Colonic mucosa (tissue), 4 donors: ENCODE measurements around the gene HOXA4. TPM values are rescaled to one million over a fixed set of nuclear protein-coding genes. Genes with fewer than 3 reads are reported as not detected.
A peak's percentile ranks its signal among the peaks of the same experiment; 100 is the strongest.

Experiments
- DNase-seq: peaks from one replicate; pipeline ENCODE4 v3.0.0-alpha.2; 2020
- H3K27ac ChIP-seq: fragments of 200-600 bp; one replicate; pipeline ENCODE4 v1.8.0; 2021
- H3K27me3 ChIP-seq: fragments of 200-600 bp; one replicate; pipeline ENCODE4 v1.8.0; 2021
- H3K36me3 ChIP-seq: fragments of 200-600 bp; one replicate; pipeline ENCODE4 v1.8.0; 2021
- H3K4me1 ChIP-seq: fragments of 200-600 bp; one replicate; pipeline ENCODE4 v1.8.0; 2021; ENCODE audit warnings: mild to moderate bottlenecking
- H3K4me3 ChIP-seq: fragments of 200-600 bp; one replicate; pipeline ENCODE4 v1.8.0; 2021
- H3K9ac ChIP-seq, 2 donors: one replicate each; pipeline ENCODE4 v1.7.0; 2013; ENCODE audit warnings: control low read depth in 2 of 2, low read depth in 2 of 2, low read length in 2 of 2
- H3K9me3 ChIP-seq: fragments of 200-600 bp; one replicate; pipeline ENCODE4 v1.8.0; 2021
- CTCF ChIP-seq: fragments of 200-600 bp; IDR thresholded peaks from one replicate; pipeline ENCODE4 v1.8.0; 2022; ENCODE audit warnings: antibody characterized with exemption, mild to moderate bottlenecking
- intact Hi-C: fragments of 100-400 bp; cut with DNase I; formaldehyde crosslinking; loops from one replicate; pipeline ENCODE4 v1.14.1; 2022
- total RNA-seq, 2 donors: library from RNA; stranded (reverse); fragmentation: NEBNext Ultra II Directional in 1 of 2; extraction: Animal tissue kit (Norgen Biotek cat#: 25700) in 1 of 2; gene quantifications; one replicate each; pipeline ENCODE4 v1.2.1, GENCODE V29; 2021
- donor health status: healthy.
- donor health status: DM: no; HTN: no; CAD: no.
- donor health status: DM: no; HTN: no; CAD: no.

The HOXA4 gene
- total RNA-seq, 2 donors from 2014 or later, result 3.3 to 4.5 TPM

GRCh38 chr7:27148031-27148755, 17.6 kb upstream of the HOXA4 start:
- intact Hi-C loops, result no loop called here
- no peak for TF ChIP-seq CTCF
- H3K9ac ChIP-seq, result peak overlapping the region; percentile 78 to 100
- H3K4me3 ChIP-seq, result peak overlapping the region; percentile 47
- no peaks in the 10 kb centered on the region for H3K27me3 ChIP-seq
- peaks cover 17% of the 10 kb centered on the region for H3K4me1 ChIP-seq
- no peaks in the 10 kb centered on the region for H3K9me3 ChIP-seq
- H3K27ac ChIP-seq, result peak overlapping the region; percentile 97
- DNase-seq, result peak; percentile 81
- H3K36me3 ChIP-seq, result no peaks in the 10 kb centered on the region

- Histone ChIP-seq H3K27ac (peak within 1 kb of the TSS; percentile 97), H3K4me3 (peak within 1 kb of the TSS; percentile 47), H3K36me3 (no peaks in the 10 kb centered on the region), H3K4me1 (peaks cover 17% of the 10 kb centered on the region), H3K9me3 (no peaks in the 10 kb centered on the region), H3K9ac (peak within 1 kb of the TSS; percentile 78 to 100), H3K27me3 (no peaks in the 10 kb centered on the region)
- TF ChIP-seq CTCF, result no peak
- intact Hi-C loops, result no loop called here
- peak; percentile 81 for DNase-seq
Observed at GRCh38 chr7:27147199-27148030, 16.9 kb upstream of the HOXA4 start, which contains the start of gene HOXA6. Gene HOXA6 (minus strand): TSS chr7:27147774. CDS start chr7:27147749, 25 bp downstream.

GRCh38 chr7:27146491-27147198, 16.1 kb upstream of the HOXA4 start:
- H3K9me3 ChIP-seq, result no peaks in the 10 kb centered on the region
- peak overlapping the region; percentile 97 for H3K27ac ChIP-seq
- H3K27me3 ChIP-seq, result no peaks in the 10 kb centered on the region
- H3K4me3 ChIP-seq, result no peak overlapping the region
- peak overlapping the region; percentile 40 to 100 for H3K9ac ChIP-seq
- peak; percentile 31 for DNase-seq
- intact Hi-C loops, result no loop called here
- H3K4me1 ChIP-seq, result peaks cover 17% of the 10 kb centered on the region
- H3K36me3 ChIP-seq, result no peaks in the 10 kb centered on the region
- TF ChIP-seq CTCF, result no peak

GRCh38 chr7:27145914-27146412, 15.4 kb upstream of the HOXA4 start:
- peak overlapping the region; percentile 46 to 100 for H3K9ac ChIP-seq

More at GRCh38 chr7:27145914-27146412, 15.4 kb upstream of the HOXA4 start:
- Histone ChIP-seq H3K27me3 (no peaks in the 10 kb centered on the region), H3K4me3 (no peak overlapping the region), H3K36me3 (no peaks in the 10 kb centered on the region), H3K9me3 (no peaks in the 10 kb centered on the region), H3K27ac (peak overlapping the region; percentile 84), H3K4me1 (peaks cover 17% of the 10 kb centered on the region)
- TF ChIP-seq CTCF, result no peak
- intact Hi-C loops, result no loop called here
- DNase-seq, result no peak
